Measurements from ENCODE around the gene ZNF205.

The ZNF205 gene

GRCh38 chr16:3155181-3155580, 42.8 kb downstream of the ZNF205 start:
- Histone ChIP-seq H3K36me3 (no peaks in the 10 kb centered on the region), H3K27me3 (no peaks in the 10 kb centered on the region), H3K4me3 (ENCODE audit: low read depth, low read length) (no peak overlapping the region), H3K4me1 (no peaks in the 10 kb centered on the region), H3K9me3 (no peaks in the 10 kb centered on the region)
- no peak for TF ChIP-seq CTCF (IDR thresholded peaks at IDR 0.05; ENCODE audit: low read depth, low read length)
- DNase-seq: no peak

- H3K4me1 ChIP-seq: no peaks in the 10 kb centered on the region
- no peaks in the 10 kb centered on the region for H3K9me3 ChIP-seq
- H3K36me3 ChIP-seq: no peaks in the 10 kb centered on the region
- no peak for TF ChIP-seq CTCF (IDR thresholded peaks at IDR 0.05; ENCODE audit: low read depth, low read length)
- H3K27me3 ChIP-seq: no peaks in the 10 kb centered on the region
- DNase-seq: no peak
- no peak overlapping the region for H3K4me3 ChIP-seq (ENCODE audit: low read depth, low read length)
Observed at GRCh38 chr16:3155972-3156371, 43.6 kb downstream of the ZNF205 start.

GRCh38 chr16:3157229-3158025, 45.0 kb downstream of the ZNF205 start:
- Histone ChIP-seq H3K27me3 (no peaks in the 10 kb centered on the region), H3K4me1 (no peaks in the 10 kb centered on the region), H3K9me3 (no peaks in the 10 kb centered on the region), H3K36me3 (no peaks in the 10 kb centered on the region), H3K4me3 (ENCODE audit: low read depth, low read length) (peak overlapping the region; percentile 74)
- peak; percentile 79 for DNase-seq
- TF ChIP-seq CTCF (IDR thresholded peaks at IDR 0.05; ENCODE audit: low read depth, low read length): no peak

GRCh38 chr16:3158026-3158509, 45.7 kb downstream of the ZNF205 start:
- Histone ChIP-seq H3K4me3 (ENCODE audit: low read depth, low read length) (peak overlapping the region; percentile 74), H3K36me3 (no peaks in the 10 kb centered on the region), H3K27me3 (no peaks in the 10 kb centered on the region), H3K4me1 (no peaks in the 10 kb centered on the region), H3K9me3 (no peaks in the 10 kb centered on the region)
- no peak for TF ChIP-seq CTCF (IDR thresholded peaks at IDR 0.05; ENCODE audit: low read depth, low read length)
- DNase-seq: no peak

- no peak for TF ChIP-seq CTCF (IDR thresholded peaks at IDR 0.05; ENCODE audit: low read depth, low read length)
- Histone ChIP-seq H3K9me3 (no peaks in the 10 kb centered on the region), H3K27me3 (no peaks in the 10 kb centered on the region), H3K4me1 (no peaks in the 10 kb centered on the region), H3K36me3 (no peaks in the 10 kb centered on the region), H3K4me3 (ENCODE audit: low read depth, low read length) (peak overlapping the region; percentile 74)
- peak; percentile 86 for DNase-seq
Observed at GRCh38 chr16:3158510-3159314, 46.3 kb downstream of the ZNF205 start.
